HG02973 (cell line): Measurements from ENCODE around the gene RBM23.
"Not testable (repeated sequence)": the region's sequence is repeated elsewhere in the genome, so short reads cannot be mapped to it uniquely, and the experiment has no call there.

Experiments
- ATAC-seq: cut with Tn5 transposase; IDR thresholded peaks from one replicate; pipeline ENCODE4 v1.9.1; 2021; ENCODE audit warnings: moderate library complexity; ENCODE audit not compliant: unreplicated experiment

Gene RBM23

GRCh38 chr14:22870811-22871223, 48.1 kb downstream of the RBM23 start:
- peak; percentile 41 for ATAC-seq

DNA sequence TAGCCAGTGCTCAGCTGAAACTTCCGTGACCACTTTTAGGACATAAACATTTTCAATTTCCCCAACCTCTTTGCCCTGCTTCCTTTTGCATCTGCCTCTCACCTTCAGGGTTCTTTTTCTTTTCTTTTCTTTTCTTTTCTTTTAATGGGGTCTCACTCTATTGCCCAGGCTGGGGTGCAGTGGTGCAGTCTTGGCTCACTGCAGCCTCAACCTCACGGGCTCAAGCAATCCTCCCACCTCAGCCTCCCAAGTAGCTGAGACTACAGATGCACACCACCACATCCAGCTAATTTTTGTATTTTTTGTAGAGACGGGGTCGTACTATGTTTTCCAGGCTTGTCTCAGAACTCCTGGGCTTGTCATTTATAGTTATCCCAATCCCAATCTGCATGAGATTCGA, 52.1 kb downstream of the RBM23 start:
- ATAC-seq = no peak

GRCh38 chr14:22865424-22866405, 53.2 kb downstream of the RBM23 start:
- ATAC-seq = no peak

GRCh38 chr14:22864979-22865378, 54.0 kb downstream of the RBM23 start:
- no peak for ATAC-seq

- ATAC-seq = no peak
These were observed 57.3 kb downstream of the RBM23 start for GRCh38 chr14:22861651-22862050.

- ATAC-seq = not testable (repeated sequence)
These were observed 58.6 kb downstream of the RBM23 start for GRCh38 chr14:22860377-22860776.

GRCh38 chr14:22856428-22856827, 62.5 kb downstream of the RBM23 start:
- ATAC-seq = no peak

GRCh38 chr14:22854963-22855724, 63.8 kb downstream of the RBM23 start:
- no peak for ATAC-seq

DNA sequence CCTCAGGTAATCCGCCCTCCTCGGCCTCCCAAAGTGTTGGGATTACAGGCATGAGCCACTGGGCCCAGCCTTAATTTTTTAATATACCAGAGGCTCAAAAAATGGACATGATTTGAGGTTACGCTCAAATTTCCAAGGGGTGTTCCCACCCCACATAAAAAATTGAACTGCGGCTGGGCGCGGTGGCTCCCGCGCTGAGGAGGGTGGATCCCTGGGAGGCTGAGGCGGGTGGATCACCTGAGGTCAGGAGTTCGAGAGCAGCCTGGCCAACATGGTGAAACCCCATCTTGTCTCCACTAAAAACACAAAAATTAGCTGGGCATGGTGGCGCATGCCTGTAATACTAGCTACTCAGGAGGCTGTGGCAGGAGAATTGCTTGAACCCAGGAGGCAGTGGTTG, 64.7 kb downstream of the RBM23 start:
- not testable (repeated sequence) for ATAC-seq

- ATAC-seq = no peak
These were observed 65.8 kb downstream of the RBM23 start for GRCh38 chr14:22852940-22853767.

DNA sequence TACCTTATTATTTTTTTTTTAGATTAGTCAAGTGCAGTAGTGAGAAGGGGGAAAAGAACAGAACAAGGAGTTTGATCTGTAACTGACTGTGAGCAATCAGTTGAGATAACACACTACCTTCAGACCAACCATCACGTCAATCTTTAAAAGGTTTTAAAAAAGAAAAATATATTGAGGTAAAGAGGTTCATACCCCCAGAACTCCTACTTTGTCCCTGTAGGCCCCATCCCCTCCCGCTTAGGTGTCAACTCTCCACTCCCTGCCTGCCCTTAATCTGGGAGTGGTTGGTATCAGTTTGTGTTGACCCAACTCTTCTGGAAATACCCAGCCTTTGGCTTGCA, 66.4 kb downstream of the RBM23 start:
- no peak for ATAC-seq

GRCh38 chr14:22852178-22852577, 66.8 kb downstream of the RBM23 start:
- not testable (repeated sequence) for ATAC-seq

DNA sequence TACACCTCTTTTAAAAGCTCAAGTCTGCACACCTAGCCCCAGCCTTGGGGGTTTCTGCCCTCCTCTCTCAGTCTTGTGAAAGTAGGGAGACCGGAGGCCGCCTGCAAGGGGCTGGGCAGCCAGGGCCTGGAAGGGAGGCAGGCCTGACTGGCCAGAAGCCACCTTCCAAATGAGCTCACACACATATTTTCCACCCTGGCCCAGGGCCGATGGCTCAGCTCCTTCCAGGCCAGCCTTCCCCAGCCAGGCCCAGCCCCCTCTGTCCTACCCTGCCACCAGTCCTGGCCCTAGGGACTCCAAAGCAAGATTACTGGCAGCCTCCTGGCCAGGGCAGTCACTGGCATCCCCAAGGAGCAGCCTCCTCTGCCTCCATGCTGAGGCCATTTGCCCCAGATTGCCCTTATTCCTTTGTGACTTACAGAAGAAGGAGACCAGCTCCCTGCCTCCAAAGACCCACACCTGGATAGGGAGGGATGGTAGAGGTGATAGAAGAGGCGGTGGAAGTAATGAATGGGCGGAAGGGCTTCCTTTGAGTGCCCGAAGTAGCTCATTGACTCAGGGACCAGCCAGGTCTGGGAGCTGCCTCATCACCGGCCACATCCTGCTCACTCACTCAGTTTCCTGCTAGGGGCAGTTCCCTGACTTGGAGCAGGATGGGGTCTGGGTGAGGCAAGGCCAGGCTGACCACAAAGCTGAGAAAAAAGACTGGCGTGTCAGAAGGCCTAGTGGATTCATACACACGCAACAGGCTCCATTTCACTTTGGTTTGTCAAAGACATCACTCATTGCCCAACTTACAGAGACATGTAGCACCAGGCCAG, 67.8 kb downstream of the RBM23 start:
- ATAC-seq = no peak

DNA sequence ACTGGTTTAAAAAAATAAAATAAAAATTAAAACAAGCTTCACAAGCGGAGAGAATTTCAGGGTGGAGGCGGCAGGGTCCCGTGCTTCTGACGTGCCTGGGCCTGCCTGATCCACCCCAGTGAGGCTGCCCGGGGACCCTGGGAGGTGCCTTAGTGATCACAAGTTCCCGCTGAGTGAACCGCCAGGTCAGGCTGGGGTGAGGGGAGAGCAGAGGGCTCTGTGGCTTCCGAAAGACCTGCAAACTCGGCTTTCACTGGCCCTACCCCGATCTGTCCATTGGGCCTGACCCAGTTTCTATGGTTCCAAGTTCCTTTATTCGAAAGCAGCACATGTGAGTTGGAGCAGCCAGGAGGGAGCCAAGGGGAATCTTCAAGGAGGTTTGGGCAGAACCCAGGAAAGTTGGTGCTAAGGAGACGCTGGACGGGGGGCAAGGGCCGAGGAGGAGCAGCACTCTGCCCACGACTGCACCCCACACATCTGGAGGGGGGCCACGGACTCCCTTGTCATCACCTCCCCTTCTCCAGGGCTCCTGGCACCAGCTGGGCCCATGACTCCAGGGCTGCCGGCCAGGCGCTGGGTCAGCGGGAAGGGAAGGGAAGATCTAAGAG, 69.6 kb downstream of the RBM23 start:
- no peak for ATAC-seq

DNA sequence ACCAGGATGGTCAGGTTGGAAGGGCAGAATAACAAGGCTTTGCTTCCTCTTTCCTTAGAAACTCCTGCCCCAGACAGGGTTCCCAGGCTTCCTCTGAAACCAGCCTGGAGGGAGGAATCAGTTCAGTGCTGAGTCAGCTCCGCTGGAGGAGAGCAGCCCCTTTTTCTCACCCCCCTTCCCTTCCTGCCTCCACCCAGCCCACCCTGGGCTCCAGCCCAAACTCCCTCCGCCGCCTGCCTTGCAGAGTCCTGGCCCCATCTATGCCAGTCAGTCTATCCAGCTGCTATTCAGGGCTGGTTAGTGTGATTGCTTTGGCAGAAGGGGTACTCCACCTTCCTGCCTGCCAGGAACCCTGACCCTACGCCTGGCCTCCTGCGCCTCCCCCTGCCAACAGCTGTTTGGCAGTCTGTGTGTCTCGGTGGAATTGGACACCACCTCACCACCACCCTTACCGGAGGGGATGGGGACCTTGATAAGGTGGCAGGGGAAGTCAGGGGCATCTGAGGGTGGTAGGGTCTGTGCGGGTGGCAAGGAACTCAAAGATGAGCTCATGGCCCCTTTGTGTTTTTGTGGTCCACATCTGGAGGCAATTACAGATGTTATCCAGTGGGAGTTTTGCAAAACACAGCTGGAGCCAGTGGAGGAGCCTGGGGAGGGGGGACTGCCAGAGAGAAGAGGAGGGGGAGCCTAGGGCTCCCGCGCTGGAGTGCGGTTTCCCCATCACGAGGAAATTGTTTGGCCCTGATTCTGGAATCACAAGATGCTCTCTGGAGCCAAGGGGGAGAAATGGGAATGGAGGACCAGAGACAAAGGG, 70.4 kb downstream of the RBM23 start:
- ATAC-seq = no peak

GRCh38 chr14:22847661-22848341, 71.1 kb downstream of the RBM23 start:
- ATAC-seq = no peak

DNA sequence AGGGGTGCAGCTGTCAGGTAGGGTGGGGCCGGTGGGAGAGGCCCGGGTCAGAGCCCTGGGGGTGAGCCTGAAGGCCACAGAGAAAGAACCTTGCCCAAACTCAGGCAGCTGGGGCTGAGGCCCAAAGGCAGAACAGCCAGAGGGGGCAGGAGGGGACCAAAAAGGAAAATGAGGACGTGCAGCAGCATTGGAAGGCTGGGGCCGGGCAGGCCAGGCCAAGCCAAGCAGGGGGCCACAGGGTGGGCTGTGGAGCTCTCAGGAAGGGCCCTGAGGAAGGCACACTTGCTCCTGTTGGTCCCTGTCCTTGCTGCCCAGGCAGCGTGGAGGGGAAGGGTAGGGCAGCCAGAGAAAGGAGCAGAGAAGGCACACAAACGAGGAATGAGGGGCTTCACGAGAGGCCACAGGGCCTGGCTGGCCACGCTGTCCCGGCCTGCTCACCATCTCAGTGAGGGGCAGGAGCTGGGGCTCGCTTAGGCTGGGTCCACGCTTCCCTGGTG, 72.1 kb downstream of the RBM23 start:
- no peak for ATAC-seq
